HUES48 (cell line): Measurements from ENCODE around the gene SERPINH1.

ENCODE experiments used
- H3K27ac ChIP-seq: one replicate; pipeline ENCODE4 v1.7.0; 2013; ENCODE audit warnings: low read depth, low read length, inconsistent platforms
- H3K27me3 ChIP-seq: 2 replicates; pipeline ENCODE4 v1.6.1; 2013; ENCODE audit warnings: mild to moderate bottlenecking, low read length; ENCODE audit not compliant: control insufficient read depth, insufficient read depth
- H3K36me3 ChIP-seq: 2 replicates; pipeline ENCODE4 v1.6.1; 2013; ENCODE audit warnings: low read length; ENCODE audit not compliant: control insufficient read depth, insufficient read depth
- H3K4me1 ChIP-seq: 2 replicates; pipeline ENCODE4 v1.6.1; 2013; ENCODE audit warnings: mild to moderate bottlenecking, low read length; ENCODE audit not compliant: control insufficient read depth, insufficient read depth
- H3K4me3 ChIP-seq: 2 replicates; pipeline ENCODE4 v1.5.1; 2013; ENCODE audit warnings: mild to moderate bottlenecking, low read depth, low read length
- H3K9ac ChIP-seq: 2 replicates; pipeline ENCODE4 v1.6.1; 2013; ENCODE audit warnings: mild to moderate bottlenecking, low read depth, low read length, moderate library complexity
- H3K9me3 ChIP-seq: 2 replicates; pipeline ENCODE4 v1.6.1; 2013; ENCODE audit warnings: low read length; ENCODE audit not compliant: control insufficient read depth, insufficient read depth

Gene SERPINH1

DNA sequence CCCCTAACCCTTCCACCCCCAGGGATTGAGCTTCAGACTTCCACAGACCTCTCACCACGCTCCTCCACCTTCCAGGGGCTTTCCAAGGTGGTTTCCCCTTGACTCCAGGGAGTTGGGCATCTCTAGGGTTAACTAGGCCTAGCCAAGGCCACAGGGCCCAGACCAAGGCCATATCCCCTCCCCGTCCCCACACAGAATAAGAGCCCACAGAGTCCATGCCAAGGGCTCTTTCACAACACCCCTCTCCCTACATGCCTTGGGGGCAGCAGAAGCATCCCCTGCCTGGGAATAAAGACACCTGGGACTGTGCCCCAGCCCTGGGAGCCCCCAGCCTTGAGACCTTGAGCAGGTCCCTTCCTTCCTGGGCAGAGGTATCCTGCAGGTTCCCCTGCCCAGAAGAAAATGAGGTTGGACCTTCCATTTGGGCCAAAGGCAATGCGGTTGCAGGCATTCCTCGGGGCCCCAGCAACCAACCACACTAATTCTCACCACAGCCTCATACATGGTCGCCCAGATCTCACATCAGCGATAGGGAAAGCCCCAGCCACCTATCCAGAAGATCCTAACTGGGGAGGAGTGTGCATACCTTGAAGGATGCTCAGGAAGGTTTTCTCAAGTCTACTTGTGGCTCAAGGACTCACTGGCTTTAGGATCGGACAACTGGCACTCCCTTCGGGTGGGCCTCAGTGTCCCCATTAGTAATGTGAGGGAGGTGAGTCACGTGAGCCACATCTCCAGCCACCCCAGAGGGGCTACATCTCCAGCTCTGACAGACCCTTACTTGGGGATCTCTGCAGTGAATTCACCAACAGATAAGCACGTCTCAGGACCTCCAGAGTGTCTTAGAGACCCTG lies 38.0 kb upstream of the SERPINH1 start:
- Histone ChIP-seq H3K27ac (no peak overlapping the region), H3K27me3 (peaks cover 27% of the 10 kb centered on the region), H3K4me1 (no peaks in the 10 kb centered on the region), H3K9ac (no peak overlapping the region), H3K4me3 (peak overlapping the region; percentile 76; the same call in 1 of the 2 replicates), H3K36me3 (no peaks in the 10 kb centered on the region), H3K9me3 (no peaks in the 10 kb centered on the region)

GRCh38 chr11:75524665-75525432 lies 37.2 kb upstream of the SERPINH1 start:
- Histone ChIP-seq H3K27me3 (peaks cover 27% of the 10 kb centered on the region), H3K9me3 (no peaks in the 10 kb centered on the region), H3K27ac (no peak overlapping the region), H3K4me3 (peak overlapping the region; percentile 76), H3K36me3 (no peaks in the 10 kb centered on the region), H3K4me1 (no peaks in the 10 kb centered on the region), H3K9ac (no peak overlapping the region)

- Histone ChIP-seq H3K4me1 (no peaks in the 10 kb centered on the region), H3K4me3 (peak within 1 kb of the TSS; percentile 76), H3K27ac (no peak within 1 kb of the TSS), H3K36me3 (no peaks in the 10 kb centered on the region), H3K9me3 (no peaks in the 10 kb centered on the region), H3K9ac (no peak within 1 kb of the TSS), H3K27me3 (peaks cover 27% of the 10 kb centered on the region)
These were observed 36.4 kb upstream of the SERPINH1 start, which contains the start of gene GDPD5 for GRCh38 chr11:75525433-75526191. Gene GDPD5 (minus strand): TSS chr11:75525941. CDS start chr11:75477735, 48,206 bp downstream.

DNA sequence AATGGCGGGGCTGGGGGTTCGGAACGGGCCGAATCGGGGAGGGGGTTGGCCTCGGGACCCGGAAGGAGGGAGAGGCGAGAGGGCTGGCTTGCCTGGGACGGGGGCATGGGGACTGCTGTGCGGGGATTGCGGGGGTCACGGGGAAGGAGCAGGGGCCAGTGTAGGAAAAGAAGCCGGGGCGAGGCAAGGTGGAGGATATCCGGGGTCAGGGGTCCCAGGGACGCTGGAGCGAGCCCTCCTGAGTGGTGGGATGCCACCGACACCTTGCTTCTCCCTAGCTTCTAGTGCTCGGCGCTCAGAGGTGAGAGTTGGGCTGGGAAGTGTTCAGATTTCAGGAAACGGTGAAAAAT lies 35.9 kb upstream of the SERPINH1 start:
- no peaks in the 10 kb centered on the region for H3K4me1 ChIP-seq
- no peak overlapping the region for H3K9ac ChIP-seq
- peaks cover 27% of the 10 kb centered on the region for H3K27me3 ChIP-seq
- H3K27ac ChIP-seq = no peak overlapping the region
- H3K4me3 ChIP-seq = peak overlapping the region; percentile 76
- no peaks in the 10 kb centered on the region for H3K9me3 ChIP-seq
- H3K36me3 ChIP-seq = no peaks in the 10 kb centered on the region

- no peaks in the 10 kb centered on the region for H3K36me3 ChIP-seq
- no peak overlapping the region for H3K4me3 ChIP-seq
- peaks cover 2% of the 10 kb centered on the region for H3K4me1 ChIP-seq
- H3K9me3 ChIP-seq = no peaks in the 10 kb centered on the region
- H3K9ac ChIP-seq = no peak overlapping the region
- H3K27me3 ChIP-seq = peaks cover 27% of the 10 kb centered on the region
- H3K27ac ChIP-seq = no peak overlapping the region
These were observed 34.9 kb upstream of the SERPINH1 start for GRCh38 chr11:75527130-75527529.

GRCh38 chr11:75527938-75528735 lies 33.9 kb upstream of the SERPINH1 start:
- peaks cover 24% of the 10 kb centered on the region for H3K27me3 ChIP-seq
- no peaks in the 10 kb centered on the region for H3K36me3 ChIP-seq
- peaks cover 4% of the 10 kb centered on the region for H3K4me1 ChIP-seq
- no peak overlapping the region for H3K9ac ChIP-seq
- H3K27ac ChIP-seq = no peak overlapping the region
- H3K9me3 ChIP-seq = no peaks in the 10 kb centered on the region
- no peak overlapping the region for H3K4me3 ChIP-seq

- Histone ChIP-seq H3K4me1 (peaks cover 4% of the 10 kb centered on the region), H3K9me3 (no peaks in the 10 kb centered on the region), H3K4me3 (no peak overlapping the region), H3K36me3 (no peaks in the 10 kb centered on the region), H3K27me3 (no peaks in the 10 kb centered on the region; the same call in none of the 2 replicates), H3K27ac (no peak overlapping the region), H3K9ac (no peak overlapping the region)
These were observed 31.5 kb upstream of the SERPINH1 start for GRCh38 chr11:75530577-75530976.

GRCh38 chr11:75531325-75531724 lies 30.7 kb upstream of the SERPINH1 start:
- Histone ChIP-seq H3K27ac (no peak overlapping the region), H3K9ac (no peak overlapping the region), H3K27me3 (no peaks in the 10 kb centered on the region; the same call in 1 of the 2 replicates), H3K36me3 (no peaks in the 10 kb centered on the region), H3K4me3 (no peak overlapping the region), H3K4me1 (peaks cover 4% of the 10 kb centered on the region), H3K9me3 (no peaks in the 10 kb centered on the region)

GRCh38 chr11:75532200-75533048 lies 29.6 kb upstream of the SERPINH1 start:
- Histone ChIP-seq H3K9ac (0 out of 2 replicates have a peak overlapping the region, but pooled peaks have one; percentile 17), H3K9me3 (no peaks in the 10 kb centered on the region), H3K27me3 (no peaks in the 10 kb centered on the region), H3K36me3 (no peaks in the 10 kb centered on the region), H3K27ac (no peak overlapping the region), H3K4me3 (no peak overlapping the region), H3K4me1 (peaks cover 4% of the 10 kb centered on the region)
